ENCODE data around the gene ARHGEF40.

The ARHGEF40 gene

GRCh38 chr14:21054768-21055145 is 15.3 kb upstream of the ARHGEF40 start:
- no peak for TF ChIP-seq MAX (IDR thresholded peaks at IDR 0.05; ENCODE audit: low read depth, low read length)
- TF ChIP-seq POLR2A (IDR thresholded peaks at IDR 0.05; ENCODE audit: extremely low read depth, insufficient read length), result no peak
- no peak for TF ChIP-seq CTCF (IDR thresholded peaks at IDR 0.05; ENCODE audit: low read depth, low read length)
- TF ChIP-seq MYC (IDR thresholded peaks at IDR 0.05; ENCODE audit: low read depth, low read length), result no peak
- no peak overlapping the region for H3K4me3 ChIP-seq (ENCODE audit: low read depth, low read length)
- no peak for DNase-seq (ENCODE audit: low read depth)

- DNase-seq (ENCODE audit: low read depth), result no peak
- TF ChIP-seq CTCF (IDR thresholded peaks at IDR 0.05; ENCODE audit: low read depth, low read length) (no peak), POLR2A (IDR thresholded peaks at IDR 0.05; ENCODE audit: extremely low read depth, insufficient read length) (no peak), MAX (IDR thresholded peaks at IDR 0.05; ENCODE audit: low read depth, low read length) (no peak), MYC (IDR thresholded peaks at IDR 0.05; ENCODE audit: low read depth, low read length) (no peak)
- H3K4me3 ChIP-seq (ENCODE audit: low read depth, low read length), result no peak overlapping the region
These were observed 14.5 kb upstream of the ARHGEF40 start for GRCh38 chr14:21055432-21056117.

GRCh38 chr14:21056520-21057163 is 13.5 kb upstream of the ARHGEF40 start:
- no peak overlapping the region for H3K4me3 ChIP-seq (ENCODE audit: low read depth, low read length)
- no peak for DNase-seq (ENCODE audit: low read depth)
- TF ChIP-seq POLR2A (IDR thresholded peaks at IDR 0.05; ENCODE audit: extremely low read depth, insufficient read length), result no peak
- TF ChIP-seq MYC (IDR thresholded peaks at IDR 0.05; ENCODE audit: low read depth, low read length), result no peak
- no peak for TF ChIP-seq MAX (IDR thresholded peaks at IDR 0.05; ENCODE audit: low read depth, low read length)
- TF ChIP-seq CTCF (IDR thresholded peaks at IDR 0.05; ENCODE audit: low read depth, low read length), result no peak

- peak; percentile 13 for DNase-seq (ENCODE audit: low read depth)
- TF ChIP-seq MAX (IDR thresholded peaks at IDR 0.05; ENCODE audit: low read depth, low read length), result no peak
- no peak for TF ChIP-seq MYC (IDR thresholded peaks at IDR 0.05; ENCODE audit: low read depth, low read length)
- no peak for TF ChIP-seq POLR2A (IDR thresholded peaks at IDR 0.05; ENCODE audit: extremely low read depth, insufficient read length)
- TF ChIP-seq CTCF (IDR thresholded peaks at IDR 0.05; ENCODE audit: low read depth, low read length), result no peak
- no peak within 1 kb of the TSS for H3K4me3 ChIP-seq (ENCODE audit: low read depth, low read length)
These were observed 12.1 kb upstream of the ARHGEF40 start, which contains the start of gene RNASE8 for GRCh38 chr14:21057803-21058675. TSS of gene RNASE8 (plus strand) at chr14:21057822. CDS start at chr14:21057893, 71 bp downstream.

- no peak for DNase-seq (ENCODE audit: low read depth)
- TF ChIP-seq POLR2A (IDR thresholded peaks at IDR 0.05; ENCODE audit: extremely low read depth, insufficient read length), result no peak
- TF ChIP-seq MAX (IDR thresholded peaks at IDR 0.05; ENCODE audit: low read depth, low read length), result no peak
- TF ChIP-seq CTCF (IDR thresholded peaks at IDR 0.05; ENCODE audit: low read depth, low read length), result no peak
- TF ChIP-seq MYC (IDR thresholded peaks at IDR 0.05; ENCODE audit: low read depth, low read length), result no peak
- H3K4me3 ChIP-seq (ENCODE audit: low read depth, low read length), result no peak overlapping the region
These were observed 11.2 kb upstream of the ARHGEF40 start for GRCh38 chr14:21058903-21059302.
